ENCODE measurements around the gene C1orf74.

C1orf74 gene

GRCh38 chr1:209742409-209743144 is 41.8 kb downstream of the C1orf74 start:
- DNase-seq (ENCODE audit: low spot score), result peak; percentile 49

GRCh38 chr1:209741889-209742288 is 42.5 kb downstream of the C1orf74 start:
- no peak for DNase-seq (ENCODE audit: low spot score)

GRCh38 chr1:209741193-209741592 is 43.2 kb downstream of the C1orf74 start:
- no peak for DNase-seq (ENCODE audit: low spot score)

- no peak for DNase-seq (ENCODE audit: low spot score)
These were observed 46.1 kb downstream of the C1orf74 start for GRCh38 chr1:209738270-209738669.

GRCh38 chr1:209737118-209737505 is 47.2 kb downstream of the C1orf74 start:
- no peak for DNase-seq (ENCODE audit: low spot score)

- DNase-seq (ENCODE audit: low spot score), result no peak
These were observed 47.8 kb downstream of the C1orf74 start for GRCh38 chr1:209736490-209737117.

GRCh38 chr1:209733409-209734192 is 50.8 kb downstream of the C1orf74 start:
- peak; percentile 47 for DNase-seq (ENCODE audit: low spot score)

- no peak for DNase-seq (ENCODE audit: low spot score)
These were observed 51.6 kb downstream of the C1orf74 start for GRCh38 chr1:209732725-209733124.

- DNase-seq (ENCODE audit: low spot score), result no peak
These were observed 54.9 kb downstream of the C1orf74 start for GRCh38 chr1:209729436-209729835.
